Amniotic stem cell (primary cell): ENCODE measurements around the gene COPG1.
A peak's percentile ranks its signal among the peaks of the same experiment; 100 is the strongest.
"Not testable (repeated sequence)": the region's sequence is repeated elsewhere in the genome, so short reads cannot be mapped to it uniquely, and the experiment has no call there.

Experiments used
- DNase-seq: peaks from one replicate; lab custom pipeline; 2025; lab: John Stamatoyannopoulos, UW

The COPG1 gene, protein sequence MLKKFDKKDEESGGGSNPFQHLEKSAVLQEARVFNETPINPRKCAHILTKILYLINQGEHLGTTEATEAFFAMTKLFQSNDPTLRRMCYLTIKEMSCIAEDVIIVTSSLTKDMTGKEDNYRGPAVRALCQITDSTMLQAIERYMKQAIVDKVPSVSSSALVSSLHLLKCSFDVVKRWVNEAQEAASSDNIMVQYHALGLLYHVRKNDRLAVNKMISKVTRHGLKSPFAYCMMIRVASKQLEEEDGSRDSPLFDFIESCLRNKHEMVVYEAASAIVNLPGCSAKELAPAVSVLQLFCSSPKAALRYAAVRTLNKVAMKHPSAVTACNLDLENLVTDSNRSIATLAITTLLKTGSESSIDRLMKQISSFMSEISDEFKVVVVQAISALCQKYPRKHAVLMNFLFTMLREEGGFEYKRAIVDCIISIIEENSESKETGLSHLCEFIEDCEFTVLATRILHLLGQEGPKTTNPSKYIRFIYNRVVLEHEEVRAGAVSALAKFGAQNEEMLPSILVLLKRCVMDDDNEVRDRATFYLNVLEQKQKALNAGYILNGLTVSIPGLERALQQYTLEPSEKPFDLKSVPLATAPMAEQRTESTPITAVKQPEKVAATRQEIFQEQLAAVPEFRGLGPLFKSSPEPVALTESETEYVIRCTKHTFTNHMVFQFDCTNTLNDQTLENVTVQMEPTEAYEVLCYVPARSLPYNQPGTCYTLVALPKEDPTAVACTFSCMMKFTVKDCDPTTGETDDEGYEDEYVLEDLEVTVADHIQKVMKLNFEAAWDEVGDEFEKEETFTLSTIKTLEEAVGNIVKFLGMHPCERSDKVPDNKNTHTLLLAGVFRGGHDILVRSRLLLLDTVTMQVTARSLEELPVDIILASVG

DNA sequence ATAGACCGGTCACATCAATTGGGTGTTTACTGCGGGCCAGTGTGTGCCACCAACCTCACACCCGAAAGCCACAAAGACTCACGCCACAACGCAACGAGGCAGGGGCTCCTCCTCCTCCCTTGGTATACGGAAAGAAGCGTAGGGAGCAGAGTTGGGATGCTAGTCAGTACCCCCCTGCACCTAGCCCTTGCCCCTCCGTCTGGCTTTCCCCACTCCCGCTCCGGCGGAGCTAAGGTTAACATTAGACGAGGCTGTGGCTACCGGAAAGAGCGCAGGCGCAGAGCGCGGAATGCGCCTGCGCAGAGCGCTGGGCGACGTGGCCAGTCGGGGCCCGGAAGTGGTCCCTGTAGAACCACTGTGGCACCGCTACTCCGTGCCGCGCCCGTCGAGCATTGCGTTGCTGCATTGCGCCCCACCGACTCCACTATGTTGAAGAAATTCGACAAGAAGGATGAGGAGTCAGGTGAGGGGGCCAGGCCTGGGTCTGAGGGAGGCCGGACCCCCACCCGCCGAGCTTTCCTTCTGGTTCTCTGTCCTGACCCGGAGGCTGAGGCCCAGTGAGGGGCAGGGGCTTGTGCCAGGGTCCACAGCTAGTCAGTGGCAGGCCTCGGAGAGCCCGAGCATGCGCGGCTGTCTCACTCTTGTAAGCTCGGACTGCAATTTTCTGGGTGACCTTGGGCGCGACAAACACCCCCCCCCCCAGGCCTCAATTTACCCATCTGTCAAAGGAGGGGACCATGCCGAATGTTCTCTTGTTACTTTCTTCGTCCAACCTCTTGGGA is at the start of gene COPG1:
COPG1 (plus strand) TSS at position 323 of the 782 bp plus-strand sequence; CDS start at position 427, 104 bp downstream.
- peak; percentile 50 for DNase-seq

DNA sequence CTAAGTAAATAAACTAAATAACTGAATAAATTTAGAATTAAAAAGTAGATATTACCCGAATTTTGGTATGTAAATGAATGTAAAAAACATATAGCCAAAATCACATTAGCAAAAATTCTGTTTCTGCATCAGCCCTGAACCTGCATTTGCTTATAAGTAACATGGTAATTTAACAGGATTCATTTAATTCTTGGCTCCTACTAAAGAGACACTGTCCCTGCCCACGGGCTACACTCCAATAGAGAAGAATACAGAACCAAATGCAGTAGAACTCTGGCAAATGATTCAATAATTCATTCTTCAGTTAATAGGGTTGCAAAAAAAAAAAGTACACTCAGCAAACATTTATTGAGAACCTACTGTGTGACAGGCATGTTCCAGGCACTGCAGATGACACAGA is 44.9 kb upstream of the COPG1 start:
- DNase-seq: no peak

DNA sequence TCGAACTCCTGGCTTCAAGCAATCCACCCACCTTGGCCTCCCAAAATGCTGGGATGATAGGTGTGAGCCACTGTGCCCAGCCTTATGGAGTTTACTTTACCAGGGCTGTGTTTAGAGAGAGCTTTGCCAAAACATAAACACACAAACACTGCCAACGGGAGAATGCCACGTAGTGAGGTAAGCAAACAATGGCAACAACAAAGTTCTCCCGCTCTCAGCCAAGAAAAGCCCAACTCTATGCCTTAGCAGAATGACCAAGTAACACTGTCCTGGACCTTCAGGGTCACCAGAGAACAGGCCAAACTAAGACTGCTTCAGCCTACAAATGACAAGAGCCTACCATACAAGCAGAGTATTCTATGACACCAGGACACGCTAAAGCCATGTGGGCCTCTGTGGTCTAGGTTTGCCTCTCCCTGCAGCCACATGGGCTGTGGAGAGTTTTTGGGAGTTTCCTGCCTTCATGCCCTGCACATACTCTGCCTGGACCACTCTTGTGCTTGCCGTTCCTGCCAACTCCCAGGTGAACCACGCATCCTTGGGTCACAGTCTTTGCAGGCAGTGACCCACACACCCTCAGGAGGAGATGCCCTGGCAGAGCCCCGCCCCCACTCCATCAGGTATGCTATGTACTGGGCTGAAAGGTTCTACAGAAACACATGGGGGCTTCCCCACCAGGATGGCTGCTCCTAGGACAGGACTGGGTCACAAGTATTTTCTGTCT is 44.1 kb upstream of the COPG1 start:
- DNase-seq: no peak

DNA sequence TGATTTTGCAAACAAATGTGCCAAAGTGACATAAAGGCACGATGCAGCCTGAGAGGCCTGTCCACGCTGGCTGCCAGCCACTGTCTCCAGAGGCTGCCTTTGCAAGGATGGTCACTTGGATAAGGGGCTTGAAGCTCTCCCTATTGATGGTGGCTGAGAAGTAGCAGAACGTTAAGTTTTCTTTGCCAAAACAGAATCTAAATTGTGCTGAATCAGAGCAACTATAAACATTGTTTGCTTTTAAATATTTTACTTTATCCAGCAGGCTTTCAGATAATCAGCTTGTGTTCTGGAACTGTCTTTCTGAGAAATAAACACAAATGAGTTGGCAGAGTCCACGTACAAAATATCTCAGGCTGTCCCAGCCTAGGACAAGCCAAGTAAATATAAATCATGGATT is 41.9 kb upstream of the COPG1 start:
- DNase-seq: no peak

DNA sequence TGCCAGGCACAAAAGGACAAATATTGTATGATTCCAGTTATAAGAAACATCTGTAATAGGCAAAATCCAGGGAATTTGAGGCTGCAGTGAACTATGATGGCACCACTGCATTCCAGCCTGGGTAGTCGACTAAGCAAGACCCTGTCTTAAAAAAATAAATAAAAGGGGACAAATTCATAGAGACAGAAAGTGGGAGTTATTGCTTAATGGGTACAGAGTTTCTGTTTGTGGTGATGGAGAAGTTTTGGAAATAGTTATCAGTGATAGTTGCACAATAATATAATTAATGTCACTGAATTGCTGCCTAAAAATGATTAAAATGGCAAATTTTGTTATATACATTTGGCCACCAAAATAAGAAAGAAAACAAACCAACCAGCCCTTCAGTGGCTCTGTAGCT is 38.1 kb upstream of the COPG1 start:
- DNase-seq: no peak

DNA sequence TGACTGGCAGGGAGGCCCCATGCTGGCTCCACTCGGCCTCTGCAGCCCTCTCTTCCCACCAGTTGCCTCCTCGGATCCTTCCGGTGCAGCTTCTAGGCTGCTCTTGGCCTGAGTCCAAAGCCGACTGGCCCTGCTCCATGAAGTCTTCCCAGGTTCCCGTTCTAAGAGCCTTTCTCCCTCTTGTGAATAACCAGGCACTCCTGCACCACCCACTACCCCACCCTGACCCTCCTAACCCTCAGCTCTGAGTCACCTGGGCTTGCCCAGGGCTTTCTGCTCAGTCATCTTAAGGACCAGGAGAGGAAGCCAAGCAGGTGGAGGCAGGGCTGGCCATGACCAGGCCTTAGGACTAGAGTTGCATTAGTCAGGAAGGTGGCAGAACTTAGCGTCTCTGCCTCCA is 37.6 kb upstream of the COPG1 start:
- peak; percentile 9 for DNase-seq

DNA sequence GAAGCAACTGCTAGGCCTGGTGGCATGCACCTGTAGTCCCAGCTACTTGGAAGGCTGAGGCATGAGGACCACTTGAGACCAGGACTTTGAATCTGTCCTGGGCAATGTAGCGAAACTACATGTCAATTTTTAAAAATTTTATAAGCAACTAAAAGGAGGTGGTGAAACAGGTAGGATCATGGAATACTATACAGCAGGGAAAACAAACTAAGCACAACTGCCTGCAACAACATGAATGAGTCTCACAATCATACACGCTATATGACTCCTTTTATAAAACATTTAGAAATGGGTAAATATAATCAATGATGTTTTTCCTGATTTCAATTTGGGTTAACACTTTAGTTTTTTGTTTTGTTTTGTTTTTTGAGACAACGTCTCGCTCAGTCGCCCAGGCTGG is 36.2 kb upstream of the COPG1 start:
- no peak for DNase-seq

DNA sequence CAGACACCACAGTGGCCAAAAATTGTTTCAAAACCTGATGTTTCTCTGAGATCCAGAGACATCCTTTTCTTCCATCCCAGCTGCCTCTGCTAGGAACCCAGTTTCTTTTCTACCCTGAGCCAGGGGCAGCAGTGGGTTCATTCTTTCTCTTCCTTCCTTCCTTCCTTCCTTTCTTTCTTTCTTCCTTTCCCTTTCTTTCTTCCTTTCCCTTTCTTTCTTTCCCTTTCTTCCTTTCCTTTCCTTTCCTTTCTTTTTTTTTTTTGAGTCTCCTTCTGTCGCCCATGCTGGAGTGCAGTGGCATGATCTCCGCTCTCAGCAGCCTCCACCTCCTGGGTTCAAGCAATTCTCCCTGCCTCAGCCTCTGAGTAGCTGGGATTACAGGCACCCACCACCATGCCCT is 30.7 kb upstream of the COPG1 start:
- DNase-seq: no peak

DNA sequence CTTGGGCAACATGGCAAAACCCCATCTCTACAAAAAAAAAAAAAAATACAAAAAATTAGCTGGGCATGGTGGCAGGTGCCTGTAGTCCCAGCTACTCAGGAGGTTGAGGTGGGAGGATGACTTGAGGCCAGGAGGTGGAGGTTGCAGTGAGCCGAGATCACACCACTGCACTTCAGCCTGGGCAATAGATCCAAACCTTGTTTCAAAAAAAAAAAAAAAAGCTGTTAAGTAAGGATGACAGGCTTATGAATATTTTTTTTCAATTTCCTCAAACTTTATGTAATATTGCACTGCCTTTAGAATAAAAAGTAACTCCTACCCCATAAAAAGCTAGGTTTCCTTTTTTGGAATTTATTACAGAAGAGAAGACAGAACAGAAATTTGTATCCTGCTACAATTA is 25.0 kb upstream of the COPG1 start:
- not testable (repeated sequence) for DNase-seq

DNA sequence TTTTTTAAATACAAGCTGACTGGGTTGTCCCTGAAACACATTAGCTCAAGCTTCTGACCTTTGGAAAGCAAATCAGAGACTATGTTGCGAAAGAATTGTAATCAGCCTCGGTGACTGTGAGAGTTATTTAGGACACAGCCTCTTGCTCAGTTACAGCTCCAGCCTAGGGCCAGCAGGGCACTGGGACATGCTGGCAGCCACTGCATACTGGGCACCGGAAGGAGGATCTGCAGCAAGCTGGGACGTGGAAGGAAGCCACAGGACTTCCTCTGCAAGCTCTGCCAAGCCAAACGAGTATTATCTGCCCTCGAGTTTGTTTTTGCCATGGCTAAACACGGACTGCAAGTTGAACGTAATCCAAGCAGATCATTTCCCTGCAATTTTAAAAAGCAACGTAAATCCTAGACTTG is 24.4 kb upstream of the COPG1 start:
- DNase-seq: peak; percentile 54

DNA sequence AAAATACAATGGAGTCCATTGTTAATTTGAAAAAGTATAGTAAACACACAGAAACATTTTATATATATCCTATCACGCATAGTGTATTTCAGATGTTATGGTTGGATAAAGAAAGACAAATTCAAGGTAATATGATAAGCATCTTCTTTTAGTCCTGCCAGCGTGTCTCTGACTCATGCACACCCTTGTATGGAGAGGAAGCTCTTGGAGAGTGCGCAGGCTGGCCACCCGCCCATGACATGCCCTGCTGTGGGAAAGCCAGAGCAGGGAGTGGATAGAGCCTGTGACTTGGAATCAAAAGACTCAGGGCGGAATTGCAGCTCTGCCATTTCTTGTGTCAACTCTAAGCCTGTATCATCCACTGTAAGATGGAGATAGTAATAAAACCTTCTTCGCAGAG is 23.0 kb upstream of the COPG1 start:
- DNase-seq: peak; percentile 71

DNA sequence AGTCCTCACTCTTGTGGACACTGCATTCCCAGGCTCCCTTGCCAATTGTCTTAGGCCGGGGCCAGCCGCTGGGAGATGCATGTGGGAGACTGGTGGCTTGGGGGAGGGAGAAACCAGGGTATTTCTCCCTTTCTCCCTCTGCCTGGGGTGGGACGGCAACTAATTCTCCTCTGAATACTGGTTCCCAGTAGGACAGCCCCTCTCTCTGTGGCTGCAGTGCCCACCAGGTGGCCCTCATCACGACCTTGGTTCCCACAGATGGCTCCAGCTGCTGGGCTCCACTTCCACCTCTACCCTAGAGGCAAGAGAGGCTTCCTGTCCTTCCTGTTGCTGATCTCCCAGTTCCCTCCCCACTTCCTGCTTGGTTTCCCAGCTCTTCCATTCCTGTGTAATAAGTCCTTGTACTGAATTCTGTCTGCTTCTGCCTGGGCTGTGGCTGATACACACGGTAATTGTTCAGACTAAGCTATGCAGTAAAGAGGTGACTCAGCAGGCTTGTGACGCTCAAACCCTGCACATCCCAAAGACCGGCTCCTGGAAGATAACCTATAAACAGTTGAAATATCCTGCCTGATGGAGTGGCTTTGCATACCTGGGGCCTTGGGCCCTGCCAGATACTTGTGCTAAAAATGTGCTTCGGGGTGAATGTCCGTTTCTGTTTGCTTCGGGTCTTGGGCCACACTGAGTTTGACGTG is 20.4 kb upstream of the COPG1 start:
- peak; percentile 40 for DNase-seq

DNA sequence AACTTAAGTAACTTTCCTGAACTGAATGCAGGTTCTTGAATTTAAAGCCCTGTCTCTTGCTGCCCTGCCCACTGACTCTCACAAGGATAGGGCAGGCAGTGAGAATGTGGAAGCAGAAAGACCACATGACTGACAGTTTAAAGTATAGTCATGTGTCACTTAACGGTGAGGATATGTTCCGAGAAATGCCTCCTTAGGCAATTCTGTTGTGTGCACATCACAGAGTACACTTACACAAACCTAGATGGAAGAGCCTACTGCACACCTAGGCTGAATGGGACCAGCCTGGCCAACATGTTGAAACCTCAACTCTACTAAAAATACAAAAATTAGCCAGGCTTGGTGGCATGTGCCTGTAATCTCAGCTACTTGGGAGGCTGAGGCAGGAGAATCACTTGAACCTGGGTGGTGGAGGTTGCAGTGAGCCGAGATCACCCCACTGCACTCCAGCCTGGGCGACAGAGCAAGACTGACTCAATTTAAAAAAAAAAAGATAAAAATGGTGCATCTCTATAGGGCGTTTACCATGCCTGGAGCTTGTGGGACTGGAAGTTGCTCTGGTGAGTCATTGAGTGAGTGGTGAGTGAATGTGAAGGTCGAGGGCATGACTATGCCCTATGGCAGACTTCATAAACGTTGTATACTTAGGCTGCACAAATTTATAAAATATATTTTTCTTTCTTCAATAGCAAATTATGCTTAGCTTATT is 18.9 kb upstream of the COPG1 start:
- DNase-seq: peak; percentile 66

DNA sequence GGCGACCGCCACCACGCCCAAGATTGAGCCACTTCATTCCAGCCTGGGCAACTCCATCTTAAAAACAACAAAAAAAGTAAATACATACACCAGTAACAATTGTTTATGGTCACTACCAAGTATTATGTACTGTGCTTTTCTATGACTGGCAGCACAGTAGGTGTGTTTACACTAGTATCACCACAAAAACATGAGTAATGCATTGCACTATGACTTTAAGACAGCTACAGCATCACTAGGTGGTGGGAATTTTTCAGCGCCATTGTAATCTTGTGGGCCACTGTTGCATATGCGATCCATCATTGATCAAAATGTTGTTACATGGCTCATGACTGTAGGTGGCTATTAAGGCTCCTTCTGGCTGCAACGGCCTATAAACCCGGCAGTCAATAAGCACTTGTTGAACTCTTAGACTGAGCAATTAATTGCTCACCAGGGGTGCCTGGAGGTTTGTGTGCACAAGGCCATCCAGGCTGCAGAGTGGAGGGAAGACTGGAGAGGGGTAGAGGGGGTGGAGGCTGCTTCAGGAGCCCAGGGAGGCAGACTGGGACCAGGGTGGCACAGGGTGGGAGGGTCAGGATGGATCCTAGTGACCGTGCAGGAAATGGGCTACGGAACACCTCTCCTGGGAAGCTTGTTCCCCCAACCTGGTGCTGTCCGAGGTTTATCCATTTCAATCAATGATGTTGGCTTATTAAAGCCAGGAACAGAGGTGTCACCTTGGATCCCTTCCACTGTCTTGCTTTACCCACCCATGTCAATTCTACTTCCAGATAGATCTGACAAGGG is 17.9 kb upstream of the COPG1 start:
- DNase-seq: no peak

DNA sequence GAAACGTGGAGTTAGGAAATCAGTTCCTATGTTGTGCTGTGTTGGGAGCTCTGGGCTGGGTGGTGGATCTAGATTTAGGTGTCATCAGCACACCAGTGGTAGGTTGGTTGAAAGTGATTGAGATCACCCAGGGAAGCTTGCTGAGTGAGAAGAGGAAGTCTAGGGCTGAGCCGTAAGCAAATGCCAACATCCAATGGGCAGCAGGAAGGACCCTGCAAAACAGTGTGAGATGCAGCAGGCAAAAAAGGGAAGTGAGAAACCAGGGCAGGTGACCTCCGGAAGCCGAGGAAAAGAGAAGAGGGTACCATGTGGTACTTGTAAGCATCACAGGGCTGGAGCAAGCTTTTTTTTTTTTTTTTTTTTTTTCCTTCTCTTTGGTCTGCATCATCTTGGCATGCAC is 15.9 kb upstream of the COPG1 start:
- DNase-seq: no peak

DNA sequence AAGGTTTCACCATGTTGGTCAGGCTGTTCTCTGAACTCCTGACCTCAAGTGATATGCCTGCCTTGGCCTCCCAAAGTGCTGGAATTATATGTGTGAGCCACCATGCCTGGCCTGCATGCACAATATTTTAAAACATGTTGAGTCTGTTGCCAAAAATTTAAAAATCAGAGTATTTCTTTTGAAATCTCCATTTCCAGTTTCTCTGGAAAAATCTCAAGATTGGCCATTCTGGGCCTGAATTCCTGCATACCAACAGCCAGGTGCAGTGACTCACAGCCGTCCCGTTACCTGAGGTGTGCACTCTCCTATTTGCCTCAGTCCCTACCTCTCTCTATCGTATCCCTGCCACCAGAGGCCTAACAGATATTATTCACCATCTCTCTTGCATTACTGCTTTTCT is 15.0 kb upstream of the COPG1 start:
- DNase-seq: no peak

DNA sequence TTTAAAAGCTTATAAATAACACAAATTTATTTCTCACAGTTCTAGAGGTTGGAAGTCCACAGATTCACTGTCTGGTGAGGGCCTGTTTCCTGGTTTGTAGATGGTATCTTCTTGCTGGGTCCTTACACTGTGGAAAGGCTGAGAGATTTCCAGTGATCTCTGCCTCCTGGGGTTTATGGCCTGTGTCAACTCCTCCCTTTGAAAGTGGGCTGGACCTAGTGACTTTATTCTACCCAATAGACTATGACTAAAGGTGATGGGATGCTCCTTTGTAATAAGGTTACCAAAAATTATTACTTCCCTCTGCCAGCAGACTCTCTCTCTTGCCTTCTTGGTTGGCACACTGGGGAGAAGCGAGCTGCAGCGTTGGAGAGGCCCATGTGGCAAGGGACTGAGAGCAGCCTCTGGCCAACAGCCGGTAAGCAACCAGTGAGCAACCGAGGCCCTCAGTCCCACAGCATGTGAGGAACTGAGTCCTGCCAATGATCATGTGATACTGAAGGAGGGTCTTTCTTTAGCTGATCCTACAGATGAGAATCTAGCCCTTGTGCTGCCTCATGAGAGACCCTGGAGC is 14.0 kb upstream of the COPG1 start:
- no peak for DNase-seq

DNA sequence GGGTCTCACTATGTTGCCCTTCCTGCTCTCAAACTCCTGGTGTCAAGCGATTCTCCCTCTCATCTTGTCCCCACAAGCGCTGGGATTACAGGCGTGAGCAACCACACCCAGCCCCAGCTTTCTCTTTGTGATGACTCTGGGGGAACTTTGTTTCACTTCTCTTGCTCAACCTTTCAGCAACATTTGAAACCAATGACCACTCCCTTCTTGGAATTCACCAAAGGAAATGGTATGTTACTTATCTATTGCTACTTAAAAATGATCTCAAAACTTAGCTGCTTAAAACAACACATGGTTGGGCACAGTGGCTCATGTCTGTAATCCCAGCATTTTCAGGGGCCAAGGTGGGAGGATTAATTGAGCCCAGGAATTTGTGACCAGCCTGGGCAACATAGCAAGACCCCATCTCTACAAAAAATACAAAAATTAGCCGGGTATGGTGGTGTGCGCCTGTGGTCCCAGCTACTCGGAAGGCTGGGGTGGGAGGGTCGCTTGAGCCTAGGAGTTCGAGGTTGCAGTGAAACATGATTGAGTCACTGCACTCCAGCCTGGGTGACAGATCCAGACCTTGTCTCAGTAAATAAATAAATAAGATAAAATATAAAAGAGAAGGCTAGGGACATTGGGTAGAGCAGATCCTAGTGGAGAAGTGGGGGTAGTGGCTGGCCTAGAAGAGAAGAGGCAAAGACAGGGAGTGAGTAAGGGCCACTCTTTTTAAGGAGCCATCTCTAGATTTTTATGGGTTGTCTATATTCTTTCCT is 10.3 kb upstream of the COPG1 start:
- DNase-seq: no peak

DNA sequence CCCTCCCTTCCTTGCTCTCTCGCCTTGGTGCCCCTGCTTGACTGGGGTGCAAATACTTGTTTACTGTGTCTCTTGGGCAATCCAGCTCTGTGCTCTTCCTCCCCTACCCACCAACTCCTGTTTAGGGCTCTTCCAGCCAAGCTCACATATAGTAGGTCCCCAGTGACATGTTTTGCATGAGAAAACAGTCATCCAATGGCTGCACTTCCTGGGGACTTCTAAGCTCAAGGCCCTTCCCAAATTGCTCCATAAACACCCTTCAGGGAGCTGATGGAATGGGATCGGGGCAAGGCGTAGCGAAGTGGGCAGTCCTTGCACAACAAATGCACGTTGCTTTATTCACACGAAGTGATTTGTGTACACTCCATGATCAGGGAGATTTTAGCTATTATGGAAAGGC is 9.4 kb upstream of the COPG1 start:
- no peak for DNase-seq
